K562 (cell line): ENCODE data around the gene UCK1. TPM values are rescaled to one million over a fixed set of nuclear protein-coding genes. Genes with fewer than 3 reads are reported as not detected.

Experiments
- ATAC-seq: fragments of 200-7000 bp; cut with Tn5 transposase; 3 replicates; pipeline ENCODE4 v1.9.1; 2020; ENCODE audit warnings: moderate library complexity
- BruUV-seq: library from RNA; stranded (reverse); fragments of 400-500 nt; replicated peaks from 2 replicates; lab custom pipeline; 2021; lab: Mats Ljungman, UMichigan
- CTCF ChIA-PET: fragments of 300-600 bp; formaldehyde crosslinking; extraction: SDS; loops from one replicate; lab custom pipeline; 2021; ENCODE audit warnings: low intra/inter-chr PET ratio; lab: Yijun Ruan, JAX
- POLR2A ChIA-PET: fragments of 300-600, 350-650 bp; sonication (Branson Sonifier 250); formaldehyde crosslinking; extraction: SDS; loops from one replicate; lab custom pipeline; 2021; ENCODE audit warnings: antibody characterized with exemption, inconsistent platforms; lab: Yijun Ruan, JAX
- DNase-seq, 4 experiments: peaks; one replicate each; pipeline versions ENCODE4 v3.0.0 to v3.0.0-alpha.2; 2011 to 2018; ENCODE audit warnings: low spot score in 3 of 4, mixed read lengths in 3 of 4; ENCODE audit errors: extremely low read depth in 1 of 4
- FAIRE-seq: peaks from 2 replicates; lab custom pipeline; 2011; peaks lifted over from hg19 to GRCh38; lab: Jason Lieb, UNC
- H2AFZ ChIP-seq: 2 replicates; pipeline ENCODE4 v1.6.0; 2011; ENCODE audit warnings: low read depth, low read length, control low read depth, inconsistent platforms
- H3K27ac ChIP-seq: fragments of 200-600 bp; 3 replicates; pipeline ENCODE4 v1.8.0; 2011; ENCODE audit warnings: low read depth, mild to moderate bottlenecking, control low read depth, inconsistent platforms, low read length, moderate library complexity, mixed read lengths; ENCODE audit errors: extremely low read depth
- H3K27me3 ChIP-seq, 2 experiments: fragments of 300-600 bp in 1 of 2; 2 replicates in 1 of 2; 3 replicates in 1 of 2; pipeline versions ENCODE4 v1.6.0 to v1.8.0; 2011; ENCODE audit warnings: inconsistent platforms in 2 of 2, low read length in 2 of 2, mild to moderate bottlenecking in 1 of 2, mixed read lengths in 1 of 2, moderate library complexity in 1 of 2; ENCODE audit not compliant: control insufficient read depth in 2 of 2, insufficient read depth in 2 of 2
- H3K36me3 ChIP-seq: fragments of 300-600 bp; 3 replicates; pipeline ENCODE4 v1.8.0; 2011; ENCODE audit warnings: mild to moderate bottlenecking, low read length, inconsistent platforms; ENCODE audit not compliant: control insufficient read depth, insufficient read depth
- H3K4me1 ChIP-seq, 2 experiments: fragments of 200-600 bp in 1 of 2; replicated peaks in 1 of 2; 2 replicates in 1 of 2; 3 replicates in 1 of 2; pipeline versions ENCODE4 v1.5.1 to v1.8.0; 2011; ENCODE audit warnings: inconsistent platforms in 2 of 2, low read length in 2 of 2, mild to moderate bottlenecking in 1 of 2, mixed read lengths in 1 of 2, moderate library complexity in 1 of 2; ENCODE audit not compliant: control insufficient read depth in 2 of 2, insufficient read depth in 2 of 2
- H3K4me2 ChIP-seq: 2 replicates; pipeline ENCODE4 v1.6.1; 2011; ENCODE audit warnings: low read length, control low read depth, inconsistent platforms, mixed read lengths; ENCODE audit not compliant: insufficient read depth
- H3K4me3 ChIP-seq: fragments of 200-600 bp; sonication (generic), shearing (Covaris generic); 2 replicates; pipeline ENCODE4 v1.5.1; 2016; ENCODE audit warnings: control low read depth, inconsistent platforms
- H3K79me2 ChIP-seq: fragments of 200-600 bp; 3 replicates; pipeline ENCODE4 v1.8.0; 2011; ENCODE audit warnings: low read length, inconsistent platforms; ENCODE audit not compliant: control insufficient read depth, insufficient read depth
- H3K9ac ChIP-seq, 2 experiments: 2 replicates each; pipeline versions ENCODE4 v1.6.0 to v1.6.1; 2011; ENCODE audit warnings: low read depth in 2 of 2, low read length in 2 of 2, control low read depth in 1 of 2, inconsistent platforms in 1 of 2, mild to moderate bottlenecking in 1 of 2, mixed read lengths in 1 of 2; ENCODE audit not compliant: insufficient read depth in 1 of 2
- H3K9me1 ChIP-seq: one replicate; pipeline ENCODE4 v1.6.0; 2011; ENCODE audit warnings: inconsistent platforms, mild to moderate bottlenecking, low read length, moderate library complexity; ENCODE audit not compliant: control insufficient read depth, insufficient read depth
- H3K9me3 ChIP-seq: replicated peaks from 2 replicates; pipeline ENCODE4 v1.5.1; 2011; ENCODE audit warnings: low read depth, low read length, inconsistent platforms; ENCODE audit not compliant: control insufficient read depth, insufficient read depth
- H4K20me1 ChIP-seq: replicated peaks from 2 replicates; pipeline ENCODE4 v1.6.1; 2011; ENCODE audit warnings: low read length, inconsistent platforms, mixed read lengths; ENCODE audit not compliant: control insufficient read depth, insufficient read depth
- CHD4 ChIP-seq: fragments of 200-600 bp; sonication (generic); IDR thresholded peaks from 3 replicates; pipeline ENCODE4 v1.6.1; 2012; ENCODE audit warnings: low read depth, mild to moderate bottlenecking, mixed read lengths, low read length, inconsistent platforms; ENCODE audit not compliant: insufficient read depth, insufficient replicate concordance, poor library complexity, severe bottlenecking
- CHD7 ChIP-seq: fragments of 200-600 bp; sonication (generic); IDR thresholded peaks from one replicate; pipeline ENCODE4 v1.6.1; 2012; ENCODE audit warnings: mild to moderate bottlenecking, low read depth, low read length, inconsistent platforms
- POLR2A ChIP-seq: fragments of 450-650 bp; conservative IDR thresholded peaks from 2 replicates; pipeline ENCODE4 v1.6.1; 2016
- POLR2AphosphoS5 ChIP-seq: IDR thresholded peaks from 2 replicates; pipeline ENCODE4 v1.6.1; 2011; ENCODE audit warnings: mild to moderate bottlenecking, low read depth, low read length, moderate library complexity; ENCODE audit not compliant: control insufficient read depth, insufficient read depth
- SRF ChIP-seq, 2 experiments: fragments of 250-450, 450-650 bp in 1 of 2; sonication (Bioruptor Pico) in 1 of 2; sonication (generic) in 1 of 2; formaldehyde crosslinking; IDR thresholded peaks; 2 replicates each; pipeline versions ENCODE4 v1.5.0 to v1.5.1; 2020 to 2022; ENCODE audit warnings: mild to moderate bottlenecking in 1 of 2, missing genetic modification reagents in 1 of 2
- TAF15 ChIP-seq: fragments of 200-400 bp; formaldehyde crosslinking; IDR thresholded peaks from 2 replicates; pipeline ENCODE4 v1.6.1; 2017; ENCODE audit warnings: mild to moderate bottlenecking, low read depth, low read length, moderate library complexity
- TCF15 ChIP-seq: fragments of 250-450 bp; sonication (Bioruptor Pico); IDR thresholded peaks from 2 replicates; pipeline ENCODE4 v1.8.0; 2022; ENCODE audit warnings: moderate library complexity, mild to moderate bottlenecking, inconsistent platforms
- ZNF444 ChIP-seq: fragments of 250-450 bp; sonication (Bioruptor Pico); IDR thresholded peaks from 2 replicates; pipeline ENCODE4 v1.4.0; 2020; ENCODE audit warnings: mild to moderate bottlenecking, moderate library complexity
- WGBS: fragments of 100-300 bp; shearing (Covaris generic); methylation state at CpG from one replicate; pipeline ENCODE4 v1.1.6; 2016; ENCODE audit warnings: low coverage, mixed read lengths; ENCODE audit not compliant: insufficient coverage; ENCODE audit errors: missing lambda C conversion rate; 5-methylcytosine and 5-hydroxymethylcytosine counted together
- in situ Hi-C: fragments of 300-500 bp; cut with MboI; formaldehyde crosslinking; loops from 4 replicates; pipeline ENCODE4 v1.15.0; 2018; ENCODE audit warnings: inconsistent platforms, mixed read lengths
- intact Hi-C: fragments of 100-400 bp; cut with micrococcal nuclease; formaldehyde crosslinking; loops from 2 replicates; pipeline ENCODE4 v1.14.2; 2022
- polyA plus RNA-seq, 8 experiments: library from polyadenylated mRNA; depleted of rRNA in 4 of 8; stranded (reverse) in 5 of 8; unstranded in 3 of 8; fragments of >200 nt; fragmentation: Nextera tagmentation in 2 of 8; fragmentation: Illumina TruSeq in 1 of 8; extraction: Ambion mirVana in 2 of 8; extraction: Trizol in 1 of 8; gene quantifications; 2 replicates each; pipeline versions ENCODE4 v1.2.1 to v1.2.3, GENCODE V29; 2011 to 2014; ENCODE audit warnings: inconsistent platforms in 1 of 8, missing spikeins in 1 of 8
- total RNA-seq, 7 experiments: library from RNA; depleted of rRNA in 6 of 7; stranded (reverse); fragments of >200 nt in 6 of 7; fragmentation: Illumina TruSeq in 2 of 7; extraction: Trizol in 2 of 7; gene quantifications; 2 replicates each; pipeline versions ENCODE4 v1.2.1 to v1.2.3, GENCODE V29; 2011 to 2021; ENCODE audit warnings: low replicate concordance in 1 of 7

Gene UCK1
- total and polyA plus RNA-seq, 9 of the 15 experiments (the other 6 are each of a cell fraction or from before 2014, with no cell fraction given), result 0.27 to 27.5 (median 16.1) TPM

- no TSS peak for BruUV-seq
- Histone ChIP-seq H3K9me1 (no peaks in the 10 kb centered on the region), H3K4me2 (no peak overlapping the region), H3K36me3 (peaks cover 58% of the 10 kb centered on the region; the same call in 2 of the 3 replicates), H4K20me1 (peaks cover 18% of the 10 kb centered on the region; the same call in 1 of the 2 replicates), H3K79me2 (peaks cover 8% of the 10 kb centered on the region; the same call in 2 of the 3 replicates), H3K27ac (no peak overlapping the region), H3K4me3 (no peak overlapping the region), H3K27me3 (no peaks in the 10 kb centered on the region), H3K9me3 (no peaks in the 10 kb centered on the region), H3K4me1 (peaks cover 2 to 25% of the 10 kb centered on the region in 2 experiments; a peak in 4 of 5 replicates), H3K9ac (0 out of 4 replicates have a peak overlapping the region, but pooled peaks of 1 of the 2 experiments have one; percentile 17), H2AFZ (no peak overlapping the region)
- ATAC-seq (no peak), FAIRE-seq (no peak), DNase-seq (no peak)
- WGBS, result 92% methylated on average over 7 of the region's 7 CpGs
- ChIA-PET CTCF (no interaction called here), POLR2A (interaction anchor here (0.6 to 2.4 kb wide), 5 partner anchors 8 to 228 kb away, joined by 3 to 12 read pairs (median 4); no protein-coding TSS in a partner anchor)
- intact Hi-C loops, result no loop called here
- in situ Hi-C loops, result no loop called here
- TF ChIP-seq CHD7, result no peak
- TF ChIP-seq SRF (CRISPR knock-in tag; IDR thresholded peaks at IDR 0.05), result no peak
- TF ChIP-seq CHD4, result no peak
- TF ChIP-seq POLR2A, result peak; percentile 39; the same call in 1 of the 2 replicates
- TF ChIP-seq POLR2AphosphoS5, result peak; percentile 31; the same call in 1 of the 2 replicates
- no peak for TF ChIP-seq ZNF444 (CRISPR knock-in tag)
- no peak for TF ChIP-seq TCF15 (CRISPR knock-in tag)
- no peak for TF ChIP-seq TAF15
Observed at GRCh38 chr9:131499254-131499767, 31.8 kb downstream of the UCK1 start.
